ENCODE measurements around the gene TMPRSS11B.

The TMPRSS11B gene

GRCh38 chr4:68187145-68187544 lies 58.3 kb downstream of the TMPRSS11B start:
- TF ChIP-seq, protein P1, sequence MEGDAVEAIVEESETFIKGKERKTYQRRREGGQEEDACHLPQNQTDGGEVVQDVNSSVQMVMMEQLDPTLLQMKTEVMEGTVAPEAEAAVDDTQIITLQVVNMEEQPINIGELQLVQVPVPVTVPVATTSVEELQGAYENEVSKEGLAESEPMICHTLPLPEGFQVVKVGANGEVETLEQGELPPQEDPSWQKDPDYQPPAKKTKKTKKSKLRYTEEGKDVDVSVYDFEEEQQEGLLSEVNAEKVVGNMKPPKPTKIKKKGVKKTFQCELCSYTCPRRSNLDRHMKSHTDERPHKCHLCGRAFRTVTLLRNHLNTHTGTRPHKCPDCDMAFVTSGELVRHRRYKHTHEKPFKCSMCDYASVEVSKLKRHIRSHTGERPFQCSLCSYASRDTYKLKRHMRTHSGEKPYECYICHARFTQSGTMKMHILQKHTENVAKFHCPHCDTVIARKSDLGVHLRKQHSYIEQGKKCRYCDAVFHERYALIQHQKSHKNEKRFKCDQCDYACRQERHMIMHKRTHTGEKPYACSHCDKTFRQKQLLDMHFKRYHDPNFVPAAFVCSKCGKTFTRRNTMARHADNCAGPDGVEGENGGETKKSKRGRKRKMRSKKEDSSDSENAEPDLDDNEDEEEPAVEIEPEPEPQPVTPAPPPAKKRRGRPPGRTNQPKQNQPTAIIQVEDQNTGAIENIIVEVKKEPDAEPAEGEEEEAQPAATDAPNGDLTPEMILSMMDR (IDR thresholded peaks at IDR 0.05; ENCODE audit: control extremely low read depth, extremely low read depth, low read depth, missing control alignments) = no peak
- no peak for DNase-seq (ENCODE audit: extremely low spot score)
- ChIA-PET POLR2A (no interaction called here), CTCF (no interaction called here)

GRCh38 chr4:68184923-68185322 lies 60.6 kb downstream of the TMPRSS11B start:
- TF ChIP-seq, protein P1 (IDR thresholded peaks at IDR 0.05; ENCODE audit: control extremely low read depth, extremely low read depth, low read depth, missing control alignments) = no peak
- ChIA-PET POLR2A (no interaction called here), CTCF (interaction anchor here (1.2 to 2.6 kb wide), 2 partner anchors 9 kb away, joined by 4 to 7 read pairs; no protein-coding TSS in a partner anchor)
- no peak for DNase-seq (ENCODE audit: extremely low spot score)

DNA sequence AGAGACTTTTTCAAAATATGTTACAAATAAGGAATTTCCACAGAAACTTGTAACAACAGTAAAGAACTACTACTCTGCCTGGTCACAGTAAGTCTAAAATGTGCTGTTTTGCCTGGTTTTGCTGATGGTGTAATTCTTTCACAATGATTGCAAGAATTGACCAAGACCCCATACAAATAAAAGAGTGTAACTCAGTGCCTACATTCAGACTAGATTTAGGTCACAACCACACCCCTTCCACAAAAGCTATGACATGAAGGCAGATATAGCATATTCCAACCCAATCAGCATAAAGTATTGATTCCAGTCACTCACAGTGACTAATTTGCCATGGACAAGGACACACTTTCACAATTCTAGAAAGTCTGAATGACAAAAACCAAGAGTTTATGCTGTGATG lies 62.1 kb downstream of the TMPRSS11B start:
- TF ChIP-seq, protein P1 (IDR thresholded peaks at IDR 0.05; ENCODE audit: control extremely low read depth, extremely low read depth, low read depth, missing control alignments) = no peak
- ChIA-PET CTCF (interaction anchor here (2.6 kb wide), 1 partner anchor 8 kb away, joined by 7 read pairs; no protein-coding TSS in a partner anchor), POLR2A (no interaction called here)
- no peak for DNase-seq (ENCODE audit: extremely low spot score)

DNA sequence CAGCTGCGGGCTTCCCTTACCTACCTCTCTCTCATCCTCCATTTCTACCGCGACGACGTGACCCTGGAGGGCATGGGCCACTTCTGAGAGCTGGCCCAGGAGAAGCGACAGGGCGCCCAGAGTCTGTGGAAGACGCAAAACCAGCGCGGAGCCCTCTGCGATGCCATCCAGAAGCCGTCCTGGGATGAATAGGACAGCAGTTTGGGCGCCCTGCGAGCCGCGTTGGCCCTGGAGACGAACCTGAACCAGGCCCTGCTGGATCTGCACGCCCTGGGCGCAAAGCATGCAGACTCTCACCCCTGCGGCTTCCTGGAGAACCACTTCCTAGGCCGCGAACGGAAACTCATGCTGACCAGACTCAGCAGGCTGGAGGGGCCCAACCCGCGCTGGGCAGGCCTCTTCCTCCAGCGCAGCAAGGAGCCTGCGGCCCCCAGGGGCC lies 63.1 kb downstream of the TMPRSS11B start:
- ChIA-PET CTCF (no interaction called here), POLR2A (no interaction called here)
- TF ChIP-seq, protein P1 (IDR thresholded peaks at IDR 0.05; ENCODE audit: control extremely low read depth, extremely low read depth, low read depth, missing control alignments) = no peak
- DNase-seq (ENCODE audit: extremely low spot score) = no peak

DNA sequence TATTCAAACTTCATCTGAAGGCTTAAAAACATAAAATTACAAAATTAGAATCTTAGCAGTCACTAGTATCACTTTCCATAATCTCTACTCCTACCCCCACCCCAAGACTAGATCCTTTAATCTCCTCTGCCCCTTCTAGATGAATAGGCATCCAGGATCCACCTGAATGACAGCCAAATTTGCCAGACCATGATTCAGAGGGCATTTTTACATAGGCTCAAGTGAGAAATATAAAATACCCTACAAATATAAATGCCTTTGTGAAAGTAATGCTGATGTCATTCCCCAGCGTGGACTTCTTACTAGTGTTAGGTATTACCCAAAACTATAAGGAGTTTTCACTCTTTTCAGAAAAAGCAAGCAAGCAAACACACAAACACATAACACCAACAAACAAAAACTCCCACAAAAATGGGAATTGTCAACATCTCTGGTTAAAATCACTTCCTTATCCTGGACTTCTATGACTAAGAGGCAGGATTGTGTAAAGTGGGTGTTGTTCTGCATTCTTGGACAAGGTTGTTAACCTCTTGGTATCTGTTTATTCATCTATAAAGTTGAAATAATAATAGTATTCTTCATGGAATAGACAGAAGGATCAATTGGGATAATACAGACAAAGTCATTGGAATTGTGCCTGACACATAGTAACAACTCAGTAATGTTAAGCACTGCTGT lies 64.5 kb downstream of the TMPRSS11B start:
- ChIA-PET POLR2A (no interaction called here), CTCF (interaction anchor here (0.8 kb wide), 1 partner anchor 14 kb away, joined by 3 read pairs; no protein-coding TSS in a partner anchor)
- DNase-seq (ENCODE audit: extremely low spot score) = no peak
- TF ChIP-seq, protein P1 (IDR thresholded peaks at IDR 0.05; ENCODE audit: control extremely low read depth, extremely low read depth, low read depth, missing control alignments) = no peak

DNA sequence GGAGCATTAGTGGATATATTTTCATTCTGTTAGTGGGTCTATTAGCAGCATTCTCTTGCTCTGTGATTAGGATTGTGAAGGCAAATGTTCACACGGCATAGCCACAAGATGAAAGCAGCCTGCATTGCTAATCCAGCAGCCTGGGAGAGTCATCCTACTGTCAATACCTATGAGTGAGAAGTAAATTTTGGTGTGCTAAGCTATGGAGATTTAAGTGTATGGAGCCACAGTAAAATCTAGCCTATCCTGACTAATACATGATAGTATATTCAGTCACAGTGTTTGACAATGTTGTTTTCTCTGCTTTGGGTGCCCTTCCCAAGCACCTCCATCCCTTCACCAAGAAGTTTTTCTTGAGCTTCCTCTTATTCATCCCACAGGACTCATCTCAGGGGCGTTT lies 68.6 kb downstream of the TMPRSS11B start:
- TF ChIP-seq, protein P1 (IDR thresholded peaks at IDR 0.05; ENCODE audit: control extremely low read depth, extremely low read depth, low read depth, missing control alignments) = no peak
- DNase-seq (ENCODE audit: extremely low spot score) = no peak
- POLR2A ChIA-PET = no interaction called here
- CTCF ChIA-PET = interaction anchor here (4.0 kb wide), 1 partner anchor 11 kb away, joined by 34 read pairs; no protein-coding TSS in a partner anchor

Data from GM10248 (cell line).